Mucosa of rectum (tissue), 2 donors: ENCODE data around the gene ARHGEF33.
"Not testable (repeated sequence)": the region's sequence is repeated elsewhere in the genome, so short reads cannot be mapped to it uniquely, and the experiment has no call there.

Experiments
- H3K27ac ChIP-seq, 2 donors: one replicate each; pipeline ENCODE4 v1.7.0; 2013; ENCODE audit warnings: inconsistent platforms in 2 of 2, low read depth in 2 of 2, low read length in 2 of 2
- H3K27me3 ChIP-seq, 2 donors: one replicate each; pipeline ENCODE4 v1.7.0; 2013; ENCODE audit warnings: low read length in 2 of 2; ENCODE audit not compliant: control insufficient read depth in 2 of 2, insufficient read depth in 2 of 2
- H3K36me3 ChIP-seq, 2 donors: one replicate each; pipeline ENCODE4 v1.7.0; 2013; ENCODE audit warnings: low read length in 2 of 2; ENCODE audit not compliant: control insufficient read depth in 2 of 2, insufficient read depth in 2 of 2
- H3K4me1 ChIP-seq, 2 donors: one replicate each; pipeline ENCODE4 v1.7.0; 2013; ENCODE audit warnings: low read length in 2 of 2, mild to moderate bottlenecking in 1 of 2; ENCODE audit not compliant: control insufficient read depth in 2 of 2, insufficient read depth in 2 of 2
- H3K4me3 ChIP-seq, 2 donors: one replicate each; pipeline ENCODE4 v1.7.0; 2013; ENCODE audit warnings: low read length in 2 of 2
- H3K9ac ChIP-seq, 2 donors: one replicate each; pipeline ENCODE4 v1.7.0; 2013; ENCODE audit warnings: low read length in 2 of 2, low read depth in 1 of 2, mild to moderate bottlenecking in 1 of 2
- H3K9me3 ChIP-seq, 2 donors: one replicate each; pipeline ENCODE4 v1.7.0; 2013; ENCODE audit warnings: low read length in 2 of 2; ENCODE audit not compliant: control insufficient read depth in 2 of 2
- donor health status: healthy.
- donor health status: Normal muscosa, but diverticular disease.

Gene ARHGEF33

DNA sequence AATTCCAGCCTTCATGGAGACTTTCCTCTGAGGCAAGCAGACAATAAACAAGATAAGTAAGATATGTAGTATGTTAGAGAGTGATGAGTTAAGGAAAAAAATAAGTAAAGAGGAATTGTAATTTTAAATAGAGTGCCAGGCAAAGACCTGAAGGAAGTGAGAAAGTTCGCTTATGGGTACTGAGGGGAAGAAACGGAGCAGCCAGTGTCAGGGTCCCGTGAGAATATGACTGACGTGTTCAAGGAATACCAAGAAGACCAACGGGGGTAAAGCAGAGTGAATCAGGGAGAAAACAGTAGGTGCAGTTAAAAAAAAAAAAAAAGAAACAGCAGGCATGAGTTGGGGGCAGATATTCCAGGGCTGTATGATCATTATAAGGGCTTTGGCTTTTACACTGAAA is 45.1 kb downstream of the ARHGEF33 start:
- H3K4me1 ChIP-seq, result no peaks in the 10 kb centered on the region
- H3K9me3 ChIP-seq, result no peaks in the 10 kb centered on the region
- no peak overlapping the region for H3K9ac ChIP-seq
- no peaks in the 10 kb centered on the region for H3K27me3 ChIP-seq
- H3K36me3 ChIP-seq, result no peaks in the 10 kb centered on the region
- no peak overlapping the region for H3K27ac ChIP-seq
- no peak overlapping the region for H3K4me3 ChIP-seq

DNA sequence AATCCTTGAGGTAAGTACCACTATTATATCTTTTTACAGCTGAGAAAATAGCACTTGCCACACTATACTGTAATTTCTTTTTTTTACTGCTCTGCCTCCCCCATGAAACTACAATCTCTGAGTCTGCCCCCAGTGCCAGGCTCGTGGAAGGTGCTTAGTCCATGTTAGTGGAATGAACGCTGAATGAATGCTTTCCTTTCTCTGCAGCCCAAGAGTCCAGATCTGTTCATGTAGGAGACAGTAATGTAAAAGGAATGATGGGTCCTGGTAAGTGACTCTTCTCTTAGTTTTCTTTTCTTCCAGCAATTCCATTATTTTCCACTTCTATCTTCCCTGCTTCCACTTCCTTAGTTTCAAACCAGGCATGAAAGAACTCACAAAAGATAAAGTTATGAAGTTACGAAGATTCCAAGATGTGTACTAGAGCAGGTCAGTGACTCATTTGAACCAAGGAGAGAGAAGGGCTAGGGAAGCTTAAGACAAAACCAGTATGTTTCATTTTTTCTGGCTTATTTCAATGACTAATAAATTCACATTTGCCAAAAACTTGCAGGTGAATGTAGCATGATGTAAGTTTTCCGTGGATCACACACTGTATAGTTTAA is 46.0 kb downstream of the ARHGEF33 start:
- Histone ChIP-seq H3K9me3 (no peaks in the 10 kb centered on the region), H3K9ac (no peak overlapping the region), H3K27ac (no peak overlapping the region), H3K4me1 (no peaks in the 10 kb centered on the region), H3K27me3 (no peaks in the 10 kb centered on the region), H3K4me3 (no peak overlapping the region), H3K36me3 (no peaks in the 10 kb centered on the region)

DNA sequence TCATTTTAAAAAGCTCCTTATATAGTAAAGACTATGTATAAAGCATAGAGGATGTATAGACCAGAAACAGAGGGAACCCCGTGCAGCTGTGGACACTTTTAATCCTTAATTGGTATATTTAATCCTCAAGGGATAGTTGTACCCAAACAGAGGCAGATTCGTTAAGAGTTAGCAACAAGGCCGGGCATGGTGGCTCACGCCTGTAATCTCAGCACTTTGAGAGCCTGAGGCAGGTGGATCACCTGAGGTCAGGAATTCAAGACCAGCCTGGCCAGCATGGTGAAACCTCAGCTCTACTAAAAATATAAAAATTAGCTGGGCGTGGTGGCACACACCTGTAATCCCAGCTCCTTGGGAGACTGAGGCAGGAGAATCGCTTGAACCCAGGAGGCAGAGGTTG is 46.8 kb downstream of the ARHGEF33 start:
- H3K4me3 ChIP-seq, H3K9me3 ChIP-seq, H3K27me3 ChIP-seq, H3K9ac ChIP-seq, H3K27ac ChIP-seq, H3K36me3 ChIP-seq, H3K4me1 ChIP-seq: not testable (repeated sequence)

DNA sequence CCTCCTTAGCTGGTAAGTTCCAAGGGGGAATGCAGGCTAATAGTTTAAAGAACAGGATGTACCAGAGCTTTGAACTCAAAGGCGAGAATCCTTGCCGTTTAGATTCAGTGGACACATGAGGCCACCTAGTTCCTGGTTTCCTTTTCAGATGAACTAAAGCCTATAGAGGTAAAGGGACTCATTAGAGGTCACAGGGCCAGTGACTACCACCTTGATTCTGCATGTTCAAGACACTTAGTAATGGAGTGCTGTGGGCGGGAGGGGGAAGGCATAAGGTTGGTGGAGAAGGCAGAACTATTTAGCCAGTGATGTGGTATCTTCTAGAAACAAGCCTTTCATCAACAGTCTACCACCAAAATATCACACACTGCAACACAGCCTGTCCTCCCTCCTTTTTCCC is 47.9 kb downstream of the ARHGEF33 start:
- Histone ChIP-seq H3K27ac (no peak overlapping the region), H3K9ac (no peak overlapping the region), H3K36me3 (no peaks in the 10 kb centered on the region), H3K27me3 (no peaks in the 10 kb centered on the region), H3K4me1 (no peaks in the 10 kb centered on the region), H3K4me3 (no peak overlapping the region), H3K9me3 (no peaks in the 10 kb centered on the region)

DNA sequence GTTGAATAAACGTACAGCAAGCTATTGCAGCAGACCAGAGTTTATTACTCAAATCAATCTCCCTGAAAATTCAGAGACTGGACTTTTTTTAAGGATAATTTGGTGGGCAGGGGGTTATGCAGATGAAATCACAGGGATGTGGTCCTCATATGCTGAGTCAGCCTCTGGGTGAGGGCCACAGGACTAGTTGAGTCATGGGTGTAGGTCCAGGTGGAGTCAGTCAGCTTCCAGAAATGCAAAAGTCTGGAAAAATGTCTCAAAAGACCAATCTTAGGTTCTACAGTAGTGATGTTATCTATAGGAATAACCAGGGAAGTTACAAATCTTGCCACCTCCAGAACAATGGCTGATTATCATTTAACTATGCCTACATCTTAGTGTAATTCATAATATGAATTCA is 51.1 kb downstream of the ARHGEF33 start:
- Histone ChIP-seq H3K9me3 (no peaks in the 10 kb centered on the region), H3K9ac (no peak overlapping the region), H3K27me3 (no peaks in the 10 kb centered on the region), H3K4me3 (no peak overlapping the region), H3K27ac (no peak overlapping the region), H3K4me1 (no peaks in the 10 kb centered on the region), H3K36me3 (no peaks in the 10 kb centered on the region)

DNA sequence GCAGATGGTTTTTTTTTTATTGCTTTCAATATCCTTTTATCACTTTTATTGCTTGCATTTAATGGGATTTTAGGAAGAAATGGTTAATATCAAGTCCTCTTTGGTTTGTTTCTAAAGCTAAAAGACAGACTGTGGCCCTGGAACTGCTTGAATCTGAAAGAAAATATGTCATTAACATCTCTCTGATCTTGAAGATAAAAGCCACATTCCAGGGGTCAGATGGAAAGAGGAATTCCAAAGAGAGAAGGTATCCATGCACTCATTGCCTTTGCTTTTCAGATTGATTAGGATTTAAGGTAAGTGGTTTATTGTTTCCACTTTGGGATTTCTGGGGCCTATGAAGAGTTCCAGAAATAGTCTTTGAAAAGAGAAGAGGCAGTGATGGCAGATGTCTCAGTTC is 54.1 kb downstream of the ARHGEF33 start:
- Histone ChIP-seq H3K27me3 (no peaks in the 10 kb centered on the region), H3K4me3 (no peak overlapping the region), H3K9ac (no peak overlapping the region), H3K27ac (no peak overlapping the region), H3K36me3 (no peaks in the 10 kb centered on the region), H3K9me3 (no peaks in the 10 kb centered on the region), H3K4me1 (no peaks in the 10 kb centered on the region)

DNA sequence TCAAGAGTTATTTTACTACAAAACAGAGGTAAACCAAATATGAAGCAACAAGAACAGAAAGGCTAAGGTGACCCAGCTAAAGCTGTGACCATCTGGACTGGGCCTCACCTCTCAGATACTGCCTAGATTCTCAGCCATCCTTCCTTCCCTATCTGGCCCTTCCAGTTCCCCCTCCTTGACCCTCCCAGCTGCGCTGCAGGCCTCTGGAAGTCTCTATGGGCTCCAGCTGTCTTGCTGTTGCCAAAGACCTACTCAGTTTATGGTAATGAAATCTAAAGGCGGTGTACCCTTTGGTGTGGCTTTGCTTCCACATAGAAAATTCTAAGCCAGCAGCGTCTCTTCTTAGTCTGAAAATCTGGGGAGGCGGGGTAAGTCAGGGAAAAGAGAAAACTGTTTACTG is 55.7 kb downstream of the ARHGEF33 start:
- H3K4me1 ChIP-seq, result no peaks in the 10 kb centered on the region
- H3K9me3 ChIP-seq, result no peaks in the 10 kb centered on the region
- no peaks in the 10 kb centered on the region for H3K27me3 ChIP-seq
- no peak overlapping the region for H3K9ac ChIP-seq
- no peak overlapping the region for H3K4me3 ChIP-seq
- no peaks in the 10 kb centered on the region for H3K36me3 ChIP-seq
- H3K27ac ChIP-seq, result no peak overlapping the region

DNA sequence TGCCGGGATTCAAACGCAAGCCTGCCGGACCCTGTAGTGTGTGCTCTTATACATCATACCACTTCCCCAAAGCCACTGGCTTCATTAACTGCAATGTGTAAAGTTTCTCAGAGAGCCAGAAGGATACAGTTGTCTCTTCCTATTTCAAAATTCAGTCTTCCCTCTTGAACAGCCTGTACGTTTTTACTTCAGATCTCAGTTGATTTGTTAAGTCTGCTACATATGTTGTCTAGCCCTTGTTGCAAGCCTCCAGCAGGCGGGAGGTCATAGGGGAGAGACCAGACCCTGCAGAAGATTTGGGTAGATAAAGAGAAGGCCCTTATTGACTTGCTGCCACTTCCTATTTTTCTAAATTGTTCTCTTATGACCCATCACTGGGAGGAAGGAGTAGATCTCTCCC is 56.2 kb downstream of the ARHGEF33 start:
- Histone ChIP-seq H3K4me3 (no peak overlapping the region), H3K4me1 (no peaks in the 10 kb centered on the region), H3K27ac (no peak overlapping the region), H3K36me3 (no peaks in the 10 kb centered on the region), H3K27me3 (no peaks in the 10 kb centered on the region), H3K9ac (no peak overlapping the region), H3K9me3 (no peaks in the 10 kb centered on the region)

DNA sequence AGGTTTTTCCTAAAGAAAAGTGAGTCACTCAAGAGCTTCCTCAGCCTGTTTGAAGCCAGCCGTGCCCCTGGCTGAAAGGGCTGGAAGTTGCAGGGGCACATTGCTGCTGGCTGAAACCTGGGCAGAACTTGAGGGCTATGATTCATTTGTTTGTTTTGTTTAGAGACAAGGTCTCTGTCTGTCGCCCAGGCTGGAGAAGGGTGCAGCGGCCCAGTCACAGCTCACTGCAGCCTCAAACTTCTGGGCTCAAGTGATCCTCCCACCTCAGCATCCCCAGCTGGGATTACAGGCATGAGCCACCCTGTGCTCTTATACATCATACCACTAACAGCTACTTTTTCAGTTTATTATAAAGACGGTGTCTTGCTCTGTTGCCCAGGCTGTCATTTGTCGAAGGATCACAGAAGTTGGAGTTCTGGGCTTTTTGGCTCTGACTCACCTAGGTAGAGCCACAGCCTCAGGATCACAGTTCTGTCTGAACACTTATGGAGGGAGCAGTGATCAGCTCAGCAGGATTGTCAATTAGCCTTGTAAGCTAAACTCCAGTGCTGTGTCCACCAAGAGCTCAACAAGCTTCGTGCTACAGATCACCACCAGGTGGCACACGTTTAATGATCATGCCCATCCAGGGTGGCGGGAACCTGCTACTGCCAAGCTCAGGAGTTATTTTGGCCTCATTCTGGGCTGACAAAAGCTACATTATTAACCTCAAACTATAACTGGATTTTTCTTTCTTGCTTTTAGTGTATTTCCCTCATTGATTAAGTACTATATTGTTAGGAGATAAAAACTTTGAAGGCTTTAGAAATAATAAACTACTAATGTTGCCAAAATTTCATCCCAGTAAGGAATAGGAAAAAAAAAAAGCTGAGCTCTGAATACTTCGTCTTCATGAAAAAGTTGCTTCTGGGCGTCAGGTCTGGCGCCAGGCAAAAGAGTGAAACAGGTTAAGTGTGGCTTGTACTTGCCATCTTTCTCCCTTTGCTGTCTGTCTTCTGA is 57.9 kb downstream of the ARHGEF33 start:
- no peak overlapping the region for H3K4me3 ChIP-seq
- H3K36me3 ChIP-seq, result no peaks in the 10 kb centered on the region
- no peaks in the 10 kb centered on the region for H3K27me3 ChIP-seq
- no peaks in the 10 kb centered on the region for H3K4me1 ChIP-seq
- H3K9me3 ChIP-seq, result no peaks in the 10 kb centered on the region
- H3K27ac ChIP-seq, result no peak overlapping the region
- H3K9ac ChIP-seq, result no peak overlapping the region

DNA sequence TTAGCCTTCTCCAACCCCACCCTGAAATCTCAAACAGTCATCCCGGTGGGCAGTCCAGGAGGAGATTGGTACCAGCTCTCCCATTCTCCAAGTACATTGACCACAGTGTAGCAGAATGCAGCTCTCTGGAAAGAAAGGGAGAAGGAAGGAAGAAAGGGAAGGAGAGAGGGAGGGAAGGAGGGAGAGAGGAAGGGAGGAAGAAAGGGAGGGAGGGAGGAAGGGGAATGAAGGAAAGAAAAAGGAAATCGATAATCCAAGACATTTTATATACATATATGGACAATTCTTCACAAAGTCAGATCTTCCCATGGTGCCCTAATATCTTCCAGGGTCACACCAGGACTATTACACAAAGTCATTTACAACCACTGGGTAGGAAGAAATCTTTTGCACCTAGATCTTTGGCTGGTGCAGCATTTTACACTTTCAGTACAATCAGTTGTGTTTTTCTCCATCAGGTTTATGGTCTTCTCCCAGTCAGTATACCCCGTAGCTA is 58.8 kb downstream of the ARHGEF33 start:
- no peak overlapping the region for H3K4me3 ChIP-seq
- H3K36me3 ChIP-seq, result no peaks in the 10 kb centered on the region
- no peak overlapping the region for H3K27ac ChIP-seq
- H3K9me3 ChIP-seq, result no peaks in the 10 kb centered on the region
- H3K4me1 ChIP-seq, result no peaks in the 10 kb centered on the region
- no peaks in the 10 kb centered on the region for H3K27me3 ChIP-seq
- H3K9ac ChIP-seq, result no peak overlapping the region
